Measurements from ENCODE around the gene STX10.

Gene STX10

GRCh38 chr19:13163609-13164342 lies 13.6 kb upstream of the STX10 start:
- Histone ChIP-seq H3K27me3 (ENCODE audit: control insufficient read depth, insufficient read depth, low read length) (no peaks in the 10 kb centered on the region), H3K36me3 (ENCODE audit: control insufficient read depth, insufficient read depth, low read length) (no peaks in the 10 kb centered on the region), H3K9ac (ENCODE audit: low read length) (peak overlapping the region; percentile 98), H3K4me3 (ENCODE audit: low read depth, low read length) (peak overlapping the region; percentile 65), H3K4me1 (ENCODE audit: control insufficient read depth, insufficient read depth, low read length) (peaks cover 41% of the 10 kb centered on the region), H3K9me3 (ENCODE audit: control insufficient read depth, insufficient read depth, low read depth, low read length) (no peaks in the 10 kb centered on the region), H3K27ac (ENCODE audit: low read depth, low read length) (peak overlapping the region; percentile 96)

DNA sequence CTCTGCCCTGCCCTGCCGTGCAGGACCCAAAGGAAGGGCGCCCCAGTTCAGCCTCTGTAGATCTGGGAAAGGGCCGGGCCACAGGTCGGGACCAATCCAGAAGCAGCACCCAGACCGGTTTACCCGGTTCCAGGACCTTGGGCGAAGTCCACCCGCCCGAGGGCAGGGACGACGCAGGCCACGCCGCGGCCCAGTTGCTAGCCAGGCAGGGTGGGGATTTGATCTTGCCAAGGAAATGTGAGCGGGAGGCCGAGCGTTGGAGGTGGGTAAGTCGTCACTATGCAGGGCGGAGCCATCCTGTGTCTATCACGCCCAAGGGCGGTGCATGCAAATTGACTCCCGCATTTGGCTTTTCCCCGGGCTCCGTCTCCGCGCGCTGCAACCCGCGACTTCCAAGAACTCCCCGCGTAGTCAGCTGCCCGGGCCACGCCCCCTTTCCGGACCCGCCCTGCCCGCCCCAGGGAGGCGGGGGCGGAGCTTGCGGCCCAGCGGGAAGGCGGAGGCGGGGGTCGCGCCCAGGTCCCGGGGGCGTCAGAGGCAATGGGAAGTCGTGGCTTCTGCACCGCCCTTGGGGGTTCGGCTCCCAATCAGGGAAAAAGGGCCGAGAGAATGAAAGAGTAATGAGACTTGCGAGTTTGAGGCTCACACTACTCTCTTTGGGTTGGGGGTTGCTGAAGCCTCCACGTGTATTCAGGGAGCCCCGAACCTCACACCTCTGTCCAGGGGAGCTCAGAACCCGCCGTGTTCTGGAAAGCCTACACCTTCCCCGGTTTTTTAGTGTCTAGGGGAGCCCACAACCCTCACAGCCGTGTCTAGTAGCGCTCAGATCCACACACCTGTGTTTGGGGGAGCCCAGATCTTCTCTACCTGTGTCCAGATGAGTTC lies 12.8 kb upstream of the STX10 start:
- H3K36me3 ChIP-seq (ENCODE audit: control insufficient read depth, insufficient read depth, low read length) = no peaks in the 10 kb centered on the region
- H3K4me3 ChIP-seq (ENCODE audit: low read depth, low read length) = peak overlapping the region; percentile 65
- peak overlapping the region; percentile 98 for H3K9ac ChIP-seq (ENCODE audit: low read length)
- H3K27ac ChIP-seq (ENCODE audit: low read depth, low read length) = peak overlapping the region; percentile 96
- no peaks in the 10 kb centered on the region for H3K9me3 ChIP-seq (ENCODE audit: control insufficient read depth, insufficient read depth, low read depth, low read length)
- peaks cover 36% of the 10 kb centered on the region for H3K4me1 ChIP-seq (ENCODE audit: control insufficient read depth, insufficient read depth, low read length)
- no peaks in the 10 kb centered on the region for H3K27me3 ChIP-seq (ENCODE audit: control insufficient read depth, insufficient read depth, low read length)

GRCh38 chr19:13160557-13160956 lies 10.4 kb upstream of the STX10 start:
- H3K36me3 ChIP-seq (ENCODE audit: control insufficient read depth, insufficient read depth, low read length) = no peaks in the 10 kb centered on the region
- no peak overlapping the region for H3K9ac ChIP-seq (ENCODE audit: low read length)
- H3K27me3 ChIP-seq (ENCODE audit: control insufficient read depth, insufficient read depth, low read length) = no peaks in the 10 kb centered on the region
- H3K9me3 ChIP-seq (ENCODE audit: control insufficient read depth, insufficient read depth, low read depth, low read length) = no peaks in the 10 kb centered on the region
- no peak overlapping the region for H3K27ac ChIP-seq (ENCODE audit: low read depth, low read length)
- no peak overlapping the region for H3K4me3 ChIP-seq (ENCODE audit: low read depth, low read length)
- H3K4me1 ChIP-seq (ENCODE audit: control insufficient read depth, insufficient read depth, low read length) = peaks cover 28% of the 10 kb centered on the region

DNA sequence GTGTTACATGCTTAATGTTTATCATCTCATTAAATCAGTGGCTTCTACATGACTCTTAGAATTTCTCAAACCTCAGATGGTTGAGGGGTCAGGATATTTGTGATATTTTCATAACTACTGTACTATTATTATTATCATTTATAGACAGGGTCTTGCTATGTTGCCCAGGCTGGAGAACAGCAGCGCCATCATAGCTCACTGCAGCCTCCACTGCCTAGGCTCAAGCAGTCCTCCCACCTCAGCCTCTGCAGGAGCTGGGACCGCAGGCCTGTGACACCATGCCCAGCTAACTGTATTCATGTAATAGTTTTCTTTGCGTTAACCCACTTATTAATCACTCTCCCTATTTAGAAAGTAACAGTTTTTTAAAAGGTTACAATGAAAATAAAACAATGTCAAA lies 9.5 kb upstream of the STX10 start:
- Histone ChIP-seq H3K36me3 (ENCODE audit: control insufficient read depth, insufficient read depth, low read length) (no peaks in the 10 kb centered on the region), H3K4me3 (ENCODE audit: low read depth, low read length) (no peak overlapping the region), H3K27ac (ENCODE audit: low read depth, low read length) (no peak overlapping the region), H3K4me1 (ENCODE audit: control insufficient read depth, insufficient read depth, low read length) (peaks cover 19% of the 10 kb centered on the region), H3K9ac (ENCODE audit: low read length) (no peak overlapping the region), H3K27me3 (ENCODE audit: control insufficient read depth, insufficient read depth, low read length) (no peaks in the 10 kb centered on the region), H3K9me3 (ENCODE audit: control insufficient read depth, insufficient read depth, low read depth, low read length) (no peaks in the 10 kb centered on the region)

DNA sequence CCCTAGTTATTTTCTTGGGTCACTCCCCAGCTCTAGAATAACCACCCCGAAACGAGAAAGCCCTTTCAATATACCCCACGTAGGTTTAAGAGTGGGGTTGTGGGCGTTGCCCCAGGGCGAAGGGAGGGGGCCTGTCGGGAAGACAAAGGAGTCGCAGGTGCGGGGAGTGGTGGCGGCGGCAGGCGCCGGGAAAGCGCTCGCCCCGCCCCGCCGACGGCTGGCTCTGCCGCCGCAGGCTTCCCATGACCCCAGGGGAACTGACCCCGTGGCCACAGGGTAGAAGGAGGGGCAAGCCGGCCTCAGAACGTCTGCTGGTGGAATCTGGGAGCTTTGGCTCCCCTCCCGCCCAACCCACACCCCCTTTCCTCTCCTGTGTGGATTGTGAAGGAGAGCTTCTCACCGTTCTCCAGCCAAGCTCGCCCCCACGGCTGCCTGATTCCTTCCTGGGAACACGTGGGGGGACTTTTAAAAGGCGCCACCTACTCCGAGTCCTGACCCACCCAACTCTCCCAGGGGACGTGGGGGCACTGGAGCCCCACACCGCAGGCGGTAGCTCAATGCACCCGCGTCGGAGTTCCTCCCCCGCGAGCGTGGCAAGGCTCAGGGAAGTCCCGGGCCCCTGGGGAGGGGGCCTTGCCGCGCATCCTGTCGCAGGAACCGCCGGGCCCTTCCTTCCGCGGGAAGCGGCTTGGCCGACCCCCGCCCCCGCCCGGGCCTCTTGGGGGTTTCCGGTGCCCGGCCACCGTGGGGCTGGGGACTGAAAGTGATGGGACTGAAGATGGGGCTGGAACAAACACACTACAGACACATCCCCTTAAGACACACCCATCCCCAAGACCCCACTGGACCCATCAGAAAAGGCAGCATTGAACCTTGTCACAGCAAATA lies 5.5 kb upstream of the STX10 start:
- Histone ChIP-seq H3K4me3 (ENCODE audit: low read depth, low read length) (peak overlapping the region; percentile 79), H3K27me3 (ENCODE audit: control insufficient read depth, insufficient read depth, low read length) (no peaks in the 10 kb centered on the region), H3K36me3 (ENCODE audit: control insufficient read depth, insufficient read depth, low read length) (peaks cover 9% of the 10 kb centered on the region), H3K27ac (ENCODE audit: low read depth, low read length) (peak overlapping the region; percentile 94), H3K9me3 (ENCODE audit: control insufficient read depth, insufficient read depth, low read depth, low read length) (no peaks in the 10 kb centered on the region), H3K9ac (ENCODE audit: low read length) (peak overlapping the region; percentile 99), H3K4me1 (ENCODE audit: control insufficient read depth, insufficient read depth, low read length) (peaks cover 5% of the 10 kb centered on the region)

DNA sequence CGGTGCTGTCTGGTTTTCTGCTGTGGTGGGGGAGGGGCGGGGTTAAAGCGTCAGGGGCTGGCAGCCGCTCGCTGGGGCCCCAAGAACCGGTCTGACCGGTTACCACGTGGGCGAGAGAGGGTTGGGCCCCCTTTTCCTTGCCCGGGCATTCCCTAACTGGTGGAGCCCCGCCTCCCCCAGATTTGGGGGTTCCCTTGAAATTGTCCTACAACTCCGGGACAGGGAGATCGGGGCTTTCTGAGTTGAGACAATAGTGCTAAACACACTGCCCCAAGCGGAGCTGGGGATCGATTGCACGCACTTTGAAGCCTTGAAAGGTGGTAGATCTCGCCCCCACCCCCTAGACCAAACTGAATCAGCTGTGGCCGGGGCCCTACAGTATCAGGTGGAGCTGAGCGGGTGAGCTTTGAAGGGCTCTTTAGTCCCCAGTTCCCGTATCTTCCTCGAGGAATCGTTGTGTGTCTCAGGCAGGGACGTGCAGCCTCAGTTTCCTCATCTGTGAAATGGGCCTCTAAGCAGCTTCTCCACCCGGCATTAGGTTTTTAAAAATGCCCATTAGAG lies 4.8 kb upstream of the STX10 start:
- Histone ChIP-seq H3K27ac (ENCODE audit: low read depth, low read length) (peak overlapping the region; percentile 94), H3K27me3 (ENCODE audit: control insufficient read depth, insufficient read depth, low read length) (no peaks in the 10 kb centered on the region), H3K9me3 (ENCODE audit: control insufficient read depth, insufficient read depth, low read depth, low read length) (no peaks in the 10 kb centered on the region), H3K36me3 (ENCODE audit: control insufficient read depth, insufficient read depth, low read length) (peaks cover 9% of the 10 kb centered on the region), H3K9ac (ENCODE audit: low read length) (peak overlapping the region; percentile 99), H3K4me3 (ENCODE audit: low read depth, low read length) (peak overlapping the region; percentile 79), H3K4me1 (ENCODE audit: control insufficient read depth, insufficient read depth, low read length) (peaks cover 5% of the 10 kb centered on the region)

- Histone ChIP-seq H3K27me3 (ENCODE audit: control insufficient read depth, insufficient read depth, low read length) (no peaks in the 10 kb centered on the region), H3K4me3 (ENCODE audit: low read depth, low read length) (peak overlapping the region; percentile 79), H3K9me3 (ENCODE audit: control insufficient read depth, insufficient read depth, low read depth, low read length) (no peaks in the 10 kb centered on the region), H3K27ac (ENCODE audit: low read depth, low read length) (peak overlapping the region; percentile 94), H3K4me1 (ENCODE audit: control insufficient read depth, insufficient read depth, low read length) (peaks cover 5% of the 10 kb centered on the region), H3K9ac (ENCODE audit: low read length) (peak overlapping the region; percentile 99), H3K36me3 (ENCODE audit: control insufficient read depth, insufficient read depth, low read length) (peaks cover 9% of the 10 kb centered on the region)
Measured at GRCh38 chr19:13154241-13154778, 4.1 kb upstream of the STX10 start.

DNA sequence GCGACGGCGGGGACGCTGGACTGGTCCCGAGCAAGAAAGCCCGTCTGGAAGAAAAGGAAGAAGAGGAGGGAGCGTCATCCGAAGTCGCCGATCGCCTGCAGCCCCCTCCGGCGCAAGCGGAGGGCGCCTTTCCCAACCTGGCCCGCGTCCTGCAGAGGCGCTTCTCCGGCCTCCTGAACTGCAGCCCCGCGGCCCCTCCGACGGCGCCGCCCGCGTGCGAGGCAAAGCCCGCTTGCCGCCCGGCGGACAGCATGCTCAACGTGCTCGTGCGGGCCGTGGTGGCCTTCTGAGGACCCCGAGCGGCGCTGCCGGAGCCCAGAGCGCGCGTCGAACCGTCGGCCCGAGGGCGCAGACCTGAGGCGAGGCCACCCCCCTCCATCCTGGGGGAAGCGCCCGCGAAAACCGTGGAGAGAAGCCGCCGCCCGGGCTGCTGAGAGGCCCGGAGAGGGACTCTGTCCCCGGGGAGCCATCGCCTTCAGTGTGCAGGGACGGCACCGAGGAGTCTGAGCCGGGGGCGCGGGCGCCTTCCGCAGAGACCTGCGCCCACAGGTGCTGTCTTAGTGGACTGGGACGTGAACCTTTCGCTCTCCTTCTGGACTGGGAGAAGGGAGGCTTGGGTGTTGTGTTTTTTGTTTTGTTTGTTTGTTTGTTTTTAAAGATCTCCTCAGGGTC lies 3.5 kb upstream of the STX10 start:
- no peaks in the 10 kb centered on the region for H3K9me3 ChIP-seq (ENCODE audit: control insufficient read depth, insufficient read depth, low read depth, low read length)
- peaks cover 9% of the 10 kb centered on the region for H3K36me3 ChIP-seq (ENCODE audit: control insufficient read depth, insufficient read depth, low read length)
- no peaks in the 10 kb centered on the region for H3K27me3 ChIP-seq (ENCODE audit: control insufficient read depth, insufficient read depth, low read length)
- peak overlapping the region; percentile 94 for H3K27ac ChIP-seq (ENCODE audit: low read depth, low read length)
- H3K4me1 ChIP-seq (ENCODE audit: control insufficient read depth, insufficient read depth, low read length) = peaks cover 5% of the 10 kb centered on the region
- peak overlapping the region; percentile 99 for H3K9ac ChIP-seq (ENCODE audit: low read length)
- H3K4me3 ChIP-seq (ENCODE audit: low read depth, low read length) = peak overlapping the region; percentile 79

- Histone ChIP-seq H3K4me3 (ENCODE audit: low read depth, low read length) (peak overlapping the region; percentile 79), H3K36me3 (ENCODE audit: control insufficient read depth, insufficient read depth, low read length) (peaks cover 9% of the 10 kb centered on the region), H3K27ac (ENCODE audit: low read depth, low read length) (peak overlapping the region; percentile 94), H3K9ac (ENCODE audit: low read length) (peak overlapping the region; percentile 99), H3K9me3 (ENCODE audit: control insufficient read depth, insufficient read depth, low read depth, low read length) (no peaks in the 10 kb centered on the region), H3K27me3 (ENCODE audit: control insufficient read depth, insufficient read depth, low read length) (no peaks in the 10 kb centered on the region), H3K4me1 (ENCODE audit: control insufficient read depth, insufficient read depth, low read length) (peaks cover 5% of the 10 kb centered on the region)
Measured at GRCh38 chr19:13152974-13153568, 2.9 kb upstream of the STX10 start.
